ENCODE results near the gene CCDC192. TPM values are rescaled to one million over a fixed set of nuclear protein-coding genes. Genes with fewer than 3 reads are reported as not detected.

The CCDC192 gene
- total RNA-seq, 1 experiment from 2014 or later = not detected

DNA sequence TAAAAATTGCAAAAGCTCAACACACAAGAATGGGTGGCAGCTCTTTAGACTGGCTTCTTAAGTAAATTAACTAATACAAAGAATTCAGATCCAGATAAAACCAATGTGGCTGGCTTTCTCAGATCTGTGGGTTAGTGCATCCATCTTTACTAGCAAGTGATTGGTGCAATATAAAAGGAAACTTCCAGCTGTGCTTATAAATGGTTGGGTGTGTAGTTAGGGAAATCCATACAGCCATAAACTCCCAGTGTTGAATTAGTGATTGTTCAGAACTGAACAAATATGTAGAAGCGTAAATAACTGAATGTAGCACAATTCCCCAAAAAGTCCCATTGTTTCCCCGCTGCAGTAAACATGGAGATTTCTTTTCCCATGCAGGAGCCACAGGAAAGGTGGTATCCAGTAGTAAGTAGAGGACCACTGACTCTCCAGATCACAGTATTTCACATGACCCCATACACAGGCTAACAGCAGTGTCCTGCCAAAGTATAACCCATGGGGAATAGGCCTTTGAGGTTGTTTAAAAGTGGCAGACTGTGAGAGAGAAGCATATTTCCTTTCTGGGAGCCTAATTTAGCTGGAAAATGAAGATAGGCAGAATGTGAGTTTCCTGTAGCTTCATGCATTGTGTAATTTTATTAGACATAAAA lies 207.2 kb downstream of the CCDC192 start:
- Histone ChIP-seq H3K27me3 (replicated peaks) (no peaks in the 10 kb centered on the region), H3K27ac (no peak overlapping the region), H3K9me3 (replicated peaks) (no peaks in the 10 kb centered on the region), H3K4me1 (replicated peaks) (peaks cover 10% of the 10 kb centered on the region), H3K36me3 (no peaks in the 10 kb centered on the region), H3K4me3 (no peak overlapping the region)
- DNase-seq (ENCODE audit: low read depth in 1 of 2, low spot score in 2 of 2) = no peak

DNA sequence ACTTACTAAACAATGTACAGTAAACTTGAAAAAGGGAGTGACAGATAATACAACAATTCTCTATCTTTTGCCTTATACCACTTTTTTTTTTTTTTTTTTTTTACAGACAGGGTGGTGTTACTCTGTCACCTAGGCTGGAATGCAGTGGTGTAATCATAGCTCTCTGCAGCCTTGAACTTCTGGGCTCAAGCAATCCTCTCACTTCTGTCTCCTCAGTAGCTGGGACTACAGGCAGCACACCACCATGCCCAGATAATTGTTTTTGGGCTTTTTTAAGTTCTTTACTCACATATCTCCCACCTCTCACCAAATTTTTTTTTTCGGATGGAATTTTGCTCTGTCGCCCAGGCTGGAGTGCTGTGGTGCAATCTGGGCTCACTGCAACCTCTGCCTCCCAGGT lies 208.4 kb downstream of the CCDC192 start:
- Histone ChIP-seq H3K27ac (no peak overlapping the region), H3K4me1 (replicated peaks) (peaks cover 10% of the 10 kb centered on the region), H3K27me3 (replicated peaks) (no peaks in the 10 kb centered on the region), H3K9me3 (replicated peaks) (no peaks in the 10 kb centered on the region), H3K36me3 (no peaks in the 10 kb centered on the region), H3K4me3 (no peak overlapping the region)
- no peak for DNase-seq (ENCODE audit: low read depth in 1 of 2, low spot score in 2 of 2)

GRCh38 chr5:127912411-127912810 lies 209.2 kb downstream of the CCDC192 start:
- no peak overlapping the region for H3K27ac ChIP-seq
- H3K4me3 ChIP-seq = no peak overlapping the region
- DNase-seq (ENCODE audit: low read depth in 1 of 2, low spot score in 2 of 2) = no peak
- no peaks in the 10 kb centered on the region for H3K27me3 ChIP-seq (replicated peaks)
- H3K4me1 ChIP-seq (replicated peaks) = peaks cover 10% of the 10 kb centered on the region
- no peaks in the 10 kb centered on the region for H3K36me3 ChIP-seq
- no peaks in the 10 kb centered on the region for H3K9me3 ChIP-seq (replicated peaks)

- H3K4me3 ChIP-seq = no peak overlapping the region
- H3K36me3 ChIP-seq = no peaks in the 10 kb centered on the region
- H3K27ac ChIP-seq = no peak overlapping the region
- no peaks in the 10 kb centered on the region; the same call in 1 of the 2 replicates for H3K4me1 ChIP-seq (replicated peaks)
- H3K9me3 ChIP-seq (replicated peaks) = no peaks in the 10 kb centered on the region
- DNase-seq (ENCODE audit: low read depth in 1 of 2, low spot score in 2 of 2) = no peak
- H3K27me3 ChIP-seq (replicated peaks) = no peaks in the 10 kb centered on the region
Measured at GRCh38 chr5:127916885-127917573, 213.8 kb downstream of the CCDC192 start.

- H3K27ac ChIP-seq = no peak overlapping the region
- peaks cover 8% of the 10 kb centered on the region for H3K4me1 ChIP-seq (replicated peaks)
- DNase-seq (ENCODE audit: low read depth in 1 of 2, low spot score in 2 of 2) = no peak
- H3K4me3 ChIP-seq = no peak overlapping the region
- no peaks in the 10 kb centered on the region for H3K36me3 ChIP-seq
- H3K27me3 ChIP-seq (replicated peaks) = no peaks in the 10 kb centered on the region
- H3K9me3 ChIP-seq (replicated peaks) = no peaks in the 10 kb centered on the region
Measured at GRCh38 chr5:127919006-127919796, 216.0 kb downstream of the CCDC192 start.

DNA sequence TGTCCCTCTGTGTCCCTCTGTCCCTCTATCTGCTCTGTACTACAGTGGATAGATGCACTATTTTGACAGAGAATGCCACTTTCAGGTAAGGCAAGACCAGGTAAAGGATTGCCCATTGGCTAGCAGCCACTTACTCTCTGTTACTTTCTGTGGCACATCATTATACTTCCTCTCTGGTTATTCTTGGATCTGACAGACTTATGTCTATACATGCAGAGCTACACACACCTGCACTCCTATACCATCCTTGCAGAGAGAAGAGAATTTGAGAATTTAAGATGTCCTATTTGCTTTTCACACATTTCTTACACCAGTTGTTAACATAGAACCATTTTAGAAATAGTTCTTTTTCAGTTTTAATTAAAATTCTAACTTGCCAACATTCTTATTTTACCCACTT lies 216.6 kb downstream of the CCDC192 start:
- no peak for DNase-seq (ENCODE audit: low read depth in 1 of 2, low spot score in 2 of 2)
- Histone ChIP-seq H3K4me1 (replicated peaks) (peaks cover 8% of the 10 kb centered on the region), H3K27me3 (replicated peaks) (no peaks in the 10 kb centered on the region), H3K9me3 (replicated peaks) (no peaks in the 10 kb centered on the region), H3K36me3 (no peaks in the 10 kb centered on the region), H3K4me3 (no peak overlapping the region), H3K27ac (no peak overlapping the region)

GRCh38 chr5:127920936-127921335 lies 217.7 kb downstream of the CCDC192 start:
- DNase-seq (ENCODE audit: low read depth in 1 of 2, low spot score in 2 of 2) = no peak
- no peaks in the 10 kb centered on the region for H3K9me3 ChIP-seq (replicated peaks)
- no peaks in the 10 kb centered on the region for H3K36me3 ChIP-seq
- H3K27me3 ChIP-seq (replicated peaks) = no peaks in the 10 kb centered on the region
- H3K4me3 ChIP-seq = no peak overlapping the region
- H3K4me1 ChIP-seq (replicated peaks) = peaks cover 8% of the 10 kb centered on the region
- H3K27ac ChIP-seq = no peak overlapping the region

- H3K36me3 ChIP-seq = no peaks in the 10 kb centered on the region
- peak in 1 of 2 experiments; percentile 49 for DNase-seq (ENCODE audit: low read depth in 1 of 2, low spot score in 2 of 2)
- H3K27me3 ChIP-seq (replicated peaks) = no peaks in the 10 kb centered on the region
- no peak overlapping the region for H3K27ac ChIP-seq
- peaks cover 8% of the 10 kb centered on the region for H3K4me1 ChIP-seq (replicated peaks)
- no peak overlapping the region for H3K4me3 ChIP-seq
- H3K9me3 ChIP-seq (replicated peaks) = no peaks in the 10 kb centered on the region
Measured at GRCh38 chr5:127922603-127923002, 219.4 kb downstream of the CCDC192 start.

DNA sequence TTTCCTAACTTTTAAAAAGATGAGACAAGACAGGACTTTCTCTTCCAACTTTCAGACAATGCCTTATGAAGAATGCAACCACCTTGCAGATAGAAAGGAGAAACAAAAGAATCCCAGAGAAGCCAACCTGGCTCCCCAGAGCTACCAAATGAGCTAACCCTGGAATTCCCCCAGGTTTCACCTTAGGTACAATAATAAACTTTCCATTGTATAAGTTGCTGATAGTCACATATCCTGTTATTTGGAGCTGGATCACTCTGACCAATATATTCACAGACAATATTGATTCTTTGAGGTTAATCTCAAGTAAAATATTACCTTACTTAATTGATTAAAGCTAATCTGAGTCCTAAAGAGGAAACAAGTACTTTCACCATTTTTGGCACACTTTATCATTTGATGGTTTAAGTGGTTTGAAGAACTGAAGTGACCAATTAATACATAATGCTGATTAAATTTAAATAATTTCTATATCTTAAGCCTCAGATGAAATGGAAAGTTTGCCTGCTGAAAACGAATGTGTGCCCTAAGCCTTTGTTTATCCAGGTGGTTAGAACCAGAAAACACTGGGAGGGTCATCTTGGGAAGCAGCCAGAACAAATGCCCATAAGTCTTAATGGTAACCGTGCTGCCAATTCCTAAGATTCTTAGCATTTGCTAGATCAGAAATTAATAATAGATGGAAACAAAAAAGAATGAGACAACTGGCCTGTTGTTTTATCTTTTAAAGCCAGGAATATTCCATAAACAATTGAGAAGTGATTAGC lies 220.8 kb downstream of the CCDC192 start:
- Histone ChIP-seq H3K9me3 (replicated peaks) (no peaks in the 10 kb centered on the region), H3K4me3 (no peak overlapping the region), H3K36me3 (no peaks in the 10 kb centered on the region), H3K4me1 (replicated peaks) (peaks cover 8% of the 10 kb centered on the region), H3K27me3 (replicated peaks) (no peaks in the 10 kb centered on the region), H3K27ac (no peak overlapping the region)
- DNase-seq (ENCODE audit: low read depth in 1 of 2, low spot score in 2 of 2) = no peak

DNA sequence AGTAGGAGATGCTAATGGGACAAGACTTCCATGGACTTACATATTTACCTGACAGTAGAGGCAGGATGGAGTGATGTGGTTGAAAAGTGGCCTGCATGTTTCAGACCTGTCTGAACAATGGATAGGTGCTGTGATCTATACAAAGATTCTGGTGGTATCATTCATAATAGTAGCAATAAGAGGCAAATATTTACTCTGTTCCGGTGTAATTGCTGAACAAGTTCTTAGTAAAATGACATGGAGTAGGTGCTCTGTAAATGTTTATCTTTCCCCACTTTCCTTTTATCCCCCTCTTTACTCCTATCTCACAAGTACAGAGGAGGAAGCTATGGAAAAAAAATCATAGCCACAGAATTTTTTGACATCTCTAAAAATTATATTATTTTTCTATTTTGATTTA lies 221.4 kb downstream of the CCDC192 start:
- DNase-seq (ENCODE audit: low read depth in 1 of 2, low spot score in 2 of 2) = no peak

DNA sequence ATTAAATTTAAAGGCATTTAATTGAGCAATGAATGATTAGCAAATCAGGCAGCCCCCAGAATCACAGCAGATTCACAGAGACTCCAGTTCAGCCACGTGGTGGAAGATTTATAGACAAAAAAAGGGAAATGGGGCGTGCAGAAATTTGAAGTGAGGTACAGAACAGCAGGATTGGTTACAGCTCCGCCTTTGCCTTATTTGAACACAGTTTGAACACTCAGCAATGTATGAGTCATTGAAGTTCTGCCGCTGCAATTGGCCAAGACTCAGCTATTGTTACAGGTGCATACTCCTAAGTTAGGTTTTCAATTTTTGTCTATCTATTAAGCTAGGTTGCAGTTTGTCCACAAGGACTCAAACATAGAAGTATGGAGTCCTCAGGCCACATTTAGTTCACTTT lies 222.7 kb downstream of the CCDC192 start:
- H3K27me3 ChIP-seq (replicated peaks) = no peaks in the 10 kb centered on the region
- no peak for DNase-seq (ENCODE audit: low read depth in 1 of 2, low spot score in 2 of 2)
- H3K9me3 ChIP-seq (replicated peaks) = no peaks in the 10 kb centered on the region
- H3K4me3 ChIP-seq = no peak overlapping the region
- no peaks in the 10 kb centered on the region for H3K36me3 ChIP-seq
- no peak overlapping the region for H3K27ac ChIP-seq
- H3K4me1 ChIP-seq (replicated peaks) = peaks cover 25% of the 10 kb centered on the region

More for the DNA sequence above, 221.4 kb downstream of the CCDC192 start:
- no peak overlapping the region for H3K4me3 ChIP-seq
- H3K27me3 ChIP-seq (replicated peaks) = no peaks in the 10 kb centered on the region
- no peak overlapping the region for H3K27ac ChIP-seq
- H3K9me3 ChIP-seq (replicated peaks) = no peaks in the 10 kb centered on the region
- peaks cover 12% of the 10 kb centered on the region for H3K4me1 ChIP-seq (replicated peaks)
- H3K36me3 ChIP-seq = no peaks in the 10 kb centered on the region

GRCh38 chr5:127926974-127927373 lies 223.8 kb downstream of the CCDC192 start:
- H3K27me3 ChIP-seq (replicated peaks) = no peaks in the 10 kb centered on the region
- no peaks in the 10 kb centered on the region for H3K9me3 ChIP-seq (replicated peaks)
- no peak overlapping the region for H3K4me3 ChIP-seq
- peaks cover 31% of the 10 kb centered on the region for H3K4me1 ChIP-seq (replicated peaks)
- DNase-seq (ENCODE audit: low read depth in 1 of 2, low spot score in 2 of 2) = no peak
- no peak overlapping the region for H3K27ac ChIP-seq
- no peaks in the 10 kb centered on the region for H3K36me3 ChIP-seq

GRCh38 chr5:127928053-127928452 lies 224.9 kb downstream of the CCDC192 start:
- Histone ChIP-seq H3K36me3 (no peaks in the 10 kb centered on the region), H3K9me3 (replicated peaks) (no peaks in the 10 kb centered on the region), H3K27ac (no peak overlapping the region), H3K27me3 (replicated peaks) (no peaks in the 10 kb centered on the region), H3K4me3 (no peak overlapping the region), H3K4me1 (replicated peaks) (peaks cover 24% of the 10 kb centered on the region)
- no peak for DNase-seq (ENCODE audit: low read depth in 1 of 2, low spot score in 2 of 2)

Data from SJSA1 (cell line).